Subcutaneous adipose tissue (tissue), 4 donors: Measurements from ENCODE around the gene ADAMTS12. TPM values are rescaled to one million over a fixed set of nuclear protein-coding genes. Genes with fewer than 3 reads are reported as not detected.

Source experiments
- CTCF ChIP-seq: fragments of 450-650 bp; IDR thresholded peaks from one replicate; pipeline ENCODE4 v1.5.1; 2016; ENCODE audit warnings: low read depth, mild to moderate bottlenecking, control low read depth, antibody characterized with exemption, moderate library complexity
- total RNA-seq, 4 donors: library from RNA; depleted of rRNA; stranded (reverse); fragments of >200 nt; gene quantifications; one replicate each; pipeline ENCODE4 v1.1.0, GENCODE V29; 2016

ADAMTS12 gene
- total RNA-seq, 4 donors from 2014 or later: 13.8 to 49.4 (median 20.2) TPM

- TF ChIP-seq CTCF: no peak
Observed at GRCh38 chr5:33531037-33531298, 360.8 kb downstream of the ADAMTS12 start.

GRCh38 chr5:33530183-33531036, 361.4 kb downstream of the ADAMTS12 start:
- TF ChIP-seq CTCF: no peak

GRCh38 chr5:33527696-33528095, 364.1 kb downstream of the ADAMTS12 start:
- TF ChIP-seq CTCF: no peak

GRCh38 chr5:33526755-33527154, 365.0 kb downstream of the ADAMTS12 start:
- no peak for TF ChIP-seq CTCF

- no peak for TF ChIP-seq CTCF
Observed at GRCh38 chr5:33524476-33524875, 367.3 kb downstream of the ADAMTS12 start.

- no peak for TF ChIP-seq CTCF
Observed at GRCh38 chr5:33523208-33523771, 368.5 kb downstream of the ADAMTS12 start.

GRCh38 chr5:33516421-33516820, 375.4 kb downstream of the ADAMTS12 start:
- TF ChIP-seq CTCF: no peak
